Karpas-422 (cell line): ENCODE results near the gene CACNB2. TPM values are rescaled to one million over a fixed set of nuclear protein-coding genes. Genes with fewer than 3 reads are reported as not detected.

ENCODE experiments used
- DNase-seq: peaks from one replicate; pipeline ENCODE4 v3.0.0-alpha.2; 2015
- H2AFZ ChIP-seq: fragments of 200-600 bp; sonication (generic); 2 replicates; pipeline ENCODE4 v1.6.1; 2014; ENCODE audit warnings: antibody characterized with exemption, low read length, mixed read lengths
- H3K27ac ChIP-seq: fragments of 200-600 bp; sonication (generic); 2 replicates; pipeline ENCODE4 v1.5.1; 2014; ENCODE audit warnings: mild to moderate bottlenecking, low read length, moderate library complexity
- H3K27me3 ChIP-seq: fragments of 200-600 bp; sonication (generic); 2 replicates; pipeline ENCODE4 v1.6.1; 2014; ENCODE audit warnings: low read length, mixed read lengths
- H3K36me3 ChIP-seq: fragments of 200-600 bp; sonication (generic); 2 replicates; pipeline ENCODE4 v1.6.1; 2014; ENCODE audit warnings: low read length, mixed read lengths; ENCODE audit not compliant: insufficient read depth
- H3K4me1 ChIP-seq: fragments of 200-600 bp; sonication (generic); 2 replicates; pipeline ENCODE4 v1.6.1; 2014; ENCODE audit warnings: mild to moderate bottlenecking, low read length, mixed read lengths
- H3K4me2 ChIP-seq: fragments of 200-600 bp; sonication (generic); 2 replicates; pipeline ENCODE4 v1.6.1; 2014; ENCODE audit warnings: low read length, low read depth, mild to moderate bottlenecking; ENCODE audit not compliant: poor library complexity, severe bottlenecking
- H3K4me3 ChIP-seq: fragments of 200-600 bp; sonication (generic); 2 replicates; pipeline ENCODE4 v1.5.1; 2014; ENCODE audit warnings: mild to moderate bottlenecking, antibody characterized with exemption, low read length, mixed read lengths
- H3K79me2 ChIP-seq: fragments of 200-600 bp; sonication (generic); 2 replicates; pipeline ENCODE4 v1.6.1; 2014; ENCODE audit warnings: mild to moderate bottlenecking, low read length, mixed read lengths
- H3K9ac ChIP-seq: fragments of 200-600 bp; sonication (generic); 2 replicates; pipeline ENCODE4 v1.6.0; 2014; ENCODE audit warnings: low read length
- H3K9me2 ChIP-seq: fragments of 200-600 bp; sonication (generic), shearing (Covaris generic); replicated peaks from 2 replicates; pipeline ENCODE4 v1.6.0; 2014; ENCODE audit warnings: mild to moderate bottlenecking, low read length, moderate library complexity; ENCODE audit not compliant: insufficient read depth
- H3K9me3 ChIP-seq: fragments of 300-700, 200-600 bp; sonication (generic); 2 replicates; pipeline ENCODE4 v1.6.1; 2014; ENCODE audit warnings: low read length, mixed read lengths
- H4K20me1 ChIP-seq: fragments of 200-600 bp; sonication (generic); 2 replicates; pipeline ENCODE4 v1.6.1; 2014; ENCODE audit warnings: mild to moderate bottlenecking, antibody characterized with exemption, low read length, low read depth; ENCODE audit not compliant: insufficient read depth
- total RNA-seq: library from RNA; depleted of rRNA; stranded (reverse); fragments of >200 nt; shearing (Covaris generic); gene quantifications from 2 replicates; pipeline ENCODE4 v1.2.3, GENCODE V29; 2014; ENCODE audit warnings: low replicate concordance

CACNB2 gene
- total RNA-seq, 1 experiment from 2014 or later: not detected

DNA sequence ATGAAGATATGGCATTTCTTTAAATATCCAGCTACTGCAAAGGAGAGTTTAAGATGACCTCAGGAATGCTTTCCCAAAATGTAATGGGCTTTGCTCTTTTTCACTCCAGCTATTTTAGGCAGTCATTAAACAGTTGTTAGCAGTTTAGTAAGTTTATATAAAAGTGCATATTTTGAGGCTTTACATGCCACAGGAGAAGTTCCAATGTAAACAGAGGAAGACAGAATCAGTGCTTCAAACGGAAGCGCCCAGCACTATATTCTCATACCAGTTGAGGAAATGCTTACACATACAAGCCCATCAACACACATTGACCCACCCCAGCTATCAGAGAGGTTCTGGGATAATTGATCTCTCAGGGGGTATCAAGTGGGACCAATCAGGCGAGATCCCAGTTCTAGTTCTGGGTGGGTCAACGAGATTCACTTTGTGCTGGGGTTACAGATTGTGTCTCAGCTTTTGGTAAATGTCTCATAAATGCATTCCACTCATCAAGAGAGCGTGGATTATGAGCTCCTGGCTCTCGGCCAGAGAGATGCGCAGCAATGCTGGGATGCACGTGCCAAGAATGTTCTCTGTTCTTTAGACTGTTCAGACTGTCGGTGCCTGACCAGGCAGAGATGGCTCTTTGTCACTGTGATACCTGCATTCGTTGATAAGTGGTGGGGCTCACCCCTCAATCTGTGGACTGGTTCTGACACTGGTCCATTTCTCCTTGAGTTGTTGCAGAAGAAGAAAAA, 55.0 kb downstream of the CACNB2 start:
- Histone ChIP-seq H3K27me3 (no peaks in the 10 kb centered on the region), H3K9me2 (no peaks in the 10 kb centered on the region), H3K4me1 (no peaks in the 10 kb centered on the region), H3K36me3 (no peaks in the 10 kb centered on the region), H2AFZ (no peak overlapping the region), H3K79me2 (no peaks in the 10 kb centered on the region), H3K27ac (no peak overlapping the region), H3K9me3 (no peaks in the 10 kb centered on the region), H3K9ac (no peak overlapping the region), H4K20me1 (no peaks in the 10 kb centered on the region), H3K4me2 (no peak overlapping the region), H3K4me3 (no peak overlapping the region)
- DNase-seq: no peak

DNA sequence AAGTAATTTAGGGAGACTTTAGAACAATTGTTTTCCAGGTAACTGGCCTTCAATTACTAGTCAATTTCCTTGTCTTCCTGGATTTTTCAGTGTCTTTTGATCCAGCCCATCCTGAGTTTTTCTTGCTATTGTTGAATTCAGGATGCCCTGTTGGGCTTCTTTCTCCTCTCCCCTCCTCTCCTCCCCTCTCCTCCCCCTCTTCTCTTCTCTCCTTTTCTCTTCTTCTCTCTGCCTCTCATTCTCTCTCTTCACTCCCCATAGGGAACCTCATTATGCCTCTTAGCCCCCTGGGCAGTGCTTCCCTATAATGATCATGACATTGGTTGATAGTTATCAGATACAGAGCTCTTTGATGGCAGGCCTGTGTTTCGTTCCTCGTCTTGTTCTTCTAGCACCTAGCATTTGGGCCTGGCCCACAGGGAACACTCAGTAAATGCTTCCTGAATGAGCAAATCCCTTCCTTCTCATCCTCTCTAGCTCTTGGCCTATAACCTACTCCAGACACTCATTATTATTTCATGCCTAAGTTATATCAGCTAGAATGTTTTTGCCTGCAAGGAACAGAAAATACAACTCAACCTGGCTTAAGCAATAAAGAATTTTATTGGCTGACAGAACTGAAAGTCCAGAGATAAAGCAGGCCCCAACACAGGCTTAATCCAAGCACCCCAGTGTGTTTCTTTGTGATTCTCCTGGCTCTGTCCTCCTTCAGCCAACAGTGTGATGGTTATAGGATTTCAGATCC, 56.8 kb downstream of the CACNB2 start:
- Histone ChIP-seq H4K20me1 (no peaks in the 10 kb centered on the region), H3K9me3 (no peaks in the 10 kb centered on the region), H3K36me3 (no peaks in the 10 kb centered on the region), H3K79me2 (no peaks in the 10 kb centered on the region), H3K27me3 (no peaks in the 10 kb centered on the region), H3K4me1 (no peaks in the 10 kb centered on the region), H3K9ac (no peak overlapping the region), H3K27ac (no peak overlapping the region), H3K4me2 (no peak overlapping the region), H3K4me3 (no peak overlapping the region), H2AFZ (no peak overlapping the region), H3K9me2 (no peaks in the 10 kb centered on the region)
- no peak for DNase-seq

DNA sequence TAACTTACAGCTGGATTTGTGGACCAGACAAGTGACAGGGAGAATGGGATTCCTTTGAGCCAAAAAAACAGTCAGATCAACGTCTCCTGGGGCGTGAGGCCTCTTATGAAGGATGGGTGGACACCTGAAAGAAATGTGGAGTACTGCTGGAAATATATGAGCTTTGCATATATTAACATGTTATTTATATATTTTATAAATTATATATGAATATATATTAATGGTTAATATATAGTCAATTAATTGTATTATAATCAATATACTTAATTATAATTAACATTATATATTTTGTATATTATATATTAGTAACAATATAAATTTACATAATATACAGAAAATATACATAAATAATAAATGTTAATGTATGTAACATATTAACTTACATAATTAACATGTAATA, 57.5 kb downstream of the CACNB2 start:
- Histone ChIP-seq H3K9me3 (no peaks in the 10 kb centered on the region), H3K9me2 (no peaks in the 10 kb centered on the region), H3K9ac (no peak overlapping the region), H3K27me3 (no peaks in the 10 kb centered on the region), H4K20me1 (no peaks in the 10 kb centered on the region), H3K36me3 (no peaks in the 10 kb centered on the region), H3K4me3 (no peak overlapping the region), H3K79me2 (no peaks in the 10 kb centered on the region), H3K4me1 (no peaks in the 10 kb centered on the region), H2AFZ (no peak overlapping the region), H3K27ac (no peak overlapping the region), H3K4me2 (no peak overlapping the region)
- no peak for DNase-seq

DNA sequence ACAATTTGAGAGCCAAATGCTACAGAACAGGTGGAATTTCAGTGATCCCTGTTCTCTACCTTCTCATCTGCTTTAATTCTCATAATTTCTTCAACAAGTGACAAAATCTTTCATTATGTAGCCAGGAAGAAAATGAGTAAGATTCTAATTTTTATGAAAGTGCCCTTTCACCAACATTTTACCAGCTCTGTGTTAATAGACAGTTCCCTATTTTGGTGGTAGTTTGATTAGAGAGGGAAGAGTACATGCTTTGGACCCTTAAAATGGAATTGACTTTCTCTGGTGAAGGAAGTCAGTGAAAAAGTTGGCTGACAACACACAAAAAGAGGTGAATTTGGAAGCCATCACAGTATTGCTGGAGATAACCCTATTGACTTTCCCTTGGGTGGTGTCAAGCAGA, 61.7 kb downstream of the CACNB2 start:
- no peaks in the 10 kb centered on the region for H4K20me1 ChIP-seq
- no peak overlapping the region for H3K9ac ChIP-seq
- no peaks in the 10 kb centered on the region for H3K79me2 ChIP-seq
- no peaks in the 10 kb centered on the region for H3K36me3 ChIP-seq
- no peak overlapping the region for H3K27ac ChIP-seq
- no peaks in the 10 kb centered on the region for H3K9me3 ChIP-seq
- no peak overlapping the region for H3K4me2 ChIP-seq
- H2AFZ ChIP-seq: no peak overlapping the region
- no peaks in the 10 kb centered on the region for H3K27me3 ChIP-seq
- H3K9me2 ChIP-seq: no peaks in the 10 kb centered on the region
- no peak for DNase-seq
- no peaks in the 10 kb centered on the region for H3K4me1 ChIP-seq
- H3K4me3 ChIP-seq: no peak overlapping the region

DNA sequence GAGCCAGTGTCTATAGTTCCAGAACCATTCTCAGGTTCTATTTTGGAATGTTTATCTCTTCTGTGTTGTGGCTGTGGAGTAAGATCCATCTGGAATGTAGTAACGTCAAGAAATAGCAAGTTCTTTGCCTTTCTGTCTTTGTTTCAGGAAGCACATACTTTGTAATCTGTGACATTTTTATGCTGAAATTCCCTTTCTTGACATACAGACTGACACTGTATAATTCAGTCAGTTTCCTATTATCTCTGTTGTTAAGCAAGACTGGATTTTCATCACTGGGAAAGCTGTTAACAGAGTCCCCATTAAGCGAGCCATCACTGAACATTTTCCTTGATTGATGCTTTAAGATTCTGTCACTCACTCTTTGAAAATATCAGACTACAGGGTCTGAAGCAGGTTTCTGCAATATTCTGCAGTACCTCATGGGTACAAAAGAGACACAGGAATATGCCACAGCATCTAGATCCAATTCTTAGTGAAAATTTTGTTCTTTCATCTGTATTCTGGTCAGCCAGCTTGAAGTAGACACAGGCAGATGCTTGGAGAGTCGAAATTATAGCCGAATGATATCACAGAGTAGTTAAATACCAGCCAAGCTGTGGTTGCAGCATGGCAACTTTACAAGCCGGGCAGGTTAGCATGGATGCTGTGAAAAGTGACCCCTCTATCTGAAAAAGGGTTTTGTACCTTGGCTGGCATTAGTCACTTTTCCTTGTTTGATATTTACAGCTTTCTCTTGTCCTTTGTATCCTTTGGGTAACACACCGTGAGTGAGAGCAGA, 62.6 kb downstream of the CACNB2 start:
- no peak for DNase-seq
- Histone ChIP-seq H3K9me3 (no peaks in the 10 kb centered on the region), H3K27ac (no peak overlapping the region), H3K9me2 (no peaks in the 10 kb centered on the region), H3K4me3 (no peak overlapping the region), H2AFZ (no peak overlapping the region), H3K36me3 (no peaks in the 10 kb centered on the region), H3K4me2 (no peak overlapping the region), H3K27me3 (no peaks in the 10 kb centered on the region), H3K79me2 (no peaks in the 10 kb centered on the region), H4K20me1 (no peaks in the 10 kb centered on the region), H3K4me1 (no peaks in the 10 kb centered on the region), H3K9ac (no peak overlapping the region)

GRCh38 chr10:18203471-18203870, 63.2 kb downstream of the CACNB2 start:
- Histone ChIP-seq H3K27ac (no peak overlapping the region), H3K9me3 (no peaks in the 10 kb centered on the region), H3K79me2 (no peaks in the 10 kb centered on the region), H3K27me3 (no peaks in the 10 kb centered on the region), H3K9me2 (no peaks in the 10 kb centered on the region), H3K4me1 (no peaks in the 10 kb centered on the region), H3K9ac (no peak overlapping the region), H2AFZ (no peak overlapping the region), H3K36me3 (no peaks in the 10 kb centered on the region), H4K20me1 (no peaks in the 10 kb centered on the region), H3K4me2 (no peak overlapping the region), H3K4me3 (no peak overlapping the region)
- no peak for DNase-seq

DNA sequence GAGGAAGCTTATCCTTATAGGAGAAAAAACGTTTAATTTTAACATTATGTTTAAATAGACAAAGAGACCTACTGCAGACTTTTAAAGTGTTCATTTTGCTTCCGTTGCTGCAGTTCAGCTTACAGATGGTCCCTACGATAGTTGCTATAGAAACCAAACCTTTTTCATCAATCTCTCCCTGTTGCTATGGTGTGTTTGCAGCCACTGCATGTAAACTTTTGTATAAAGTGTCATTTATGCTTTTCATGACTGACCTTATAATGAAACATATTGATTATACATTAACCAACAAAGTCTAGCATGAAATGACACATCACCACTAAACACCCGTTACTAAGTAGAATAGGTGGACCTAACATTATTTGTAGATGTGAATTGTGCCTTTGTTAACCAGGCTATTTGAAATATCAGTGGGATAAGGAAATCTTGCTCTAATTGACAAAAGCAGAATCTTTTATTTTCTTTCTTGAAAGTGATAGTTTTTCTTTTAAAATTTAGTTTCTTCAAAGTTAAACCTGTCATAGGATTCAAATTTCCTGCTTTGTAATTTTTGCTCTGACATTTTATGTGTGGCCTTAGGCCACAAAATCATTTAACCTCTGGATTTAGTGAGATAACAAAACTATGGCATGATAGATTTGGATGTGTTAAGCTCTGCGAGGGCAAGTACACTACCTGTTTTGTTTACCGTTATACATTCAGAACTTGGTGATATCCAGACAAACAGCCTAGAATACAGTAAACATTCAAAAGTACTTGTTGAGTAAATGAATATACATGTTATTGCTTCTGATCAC, 64.0 kb downstream of the CACNB2 start:
- no peaks in the 10 kb centered on the region for H3K4me1 ChIP-seq
- H3K27ac ChIP-seq: no peak overlapping the region
- H3K4me2 ChIP-seq: no peak overlapping the region
- no peak overlapping the region for H2AFZ ChIP-seq
- H3K4me3 ChIP-seq: no peak overlapping the region
- H3K9ac ChIP-seq: no peak overlapping the region
- H3K27me3 ChIP-seq: no peaks in the 10 kb centered on the region
- H3K79me2 ChIP-seq: no peaks in the 10 kb centered on the region
- no peaks in the 10 kb centered on the region for H3K9me2 ChIP-seq
- no peaks in the 10 kb centered on the region for H3K36me3 ChIP-seq
- H3K9me3 ChIP-seq: no peaks in the 10 kb centered on the region
- no peak for DNase-seq
- H4K20me1 ChIP-seq: no peaks in the 10 kb centered on the region
